Measurements from ENCODE around the gene GNAO1.

The GNAO1 gene

DNA sequence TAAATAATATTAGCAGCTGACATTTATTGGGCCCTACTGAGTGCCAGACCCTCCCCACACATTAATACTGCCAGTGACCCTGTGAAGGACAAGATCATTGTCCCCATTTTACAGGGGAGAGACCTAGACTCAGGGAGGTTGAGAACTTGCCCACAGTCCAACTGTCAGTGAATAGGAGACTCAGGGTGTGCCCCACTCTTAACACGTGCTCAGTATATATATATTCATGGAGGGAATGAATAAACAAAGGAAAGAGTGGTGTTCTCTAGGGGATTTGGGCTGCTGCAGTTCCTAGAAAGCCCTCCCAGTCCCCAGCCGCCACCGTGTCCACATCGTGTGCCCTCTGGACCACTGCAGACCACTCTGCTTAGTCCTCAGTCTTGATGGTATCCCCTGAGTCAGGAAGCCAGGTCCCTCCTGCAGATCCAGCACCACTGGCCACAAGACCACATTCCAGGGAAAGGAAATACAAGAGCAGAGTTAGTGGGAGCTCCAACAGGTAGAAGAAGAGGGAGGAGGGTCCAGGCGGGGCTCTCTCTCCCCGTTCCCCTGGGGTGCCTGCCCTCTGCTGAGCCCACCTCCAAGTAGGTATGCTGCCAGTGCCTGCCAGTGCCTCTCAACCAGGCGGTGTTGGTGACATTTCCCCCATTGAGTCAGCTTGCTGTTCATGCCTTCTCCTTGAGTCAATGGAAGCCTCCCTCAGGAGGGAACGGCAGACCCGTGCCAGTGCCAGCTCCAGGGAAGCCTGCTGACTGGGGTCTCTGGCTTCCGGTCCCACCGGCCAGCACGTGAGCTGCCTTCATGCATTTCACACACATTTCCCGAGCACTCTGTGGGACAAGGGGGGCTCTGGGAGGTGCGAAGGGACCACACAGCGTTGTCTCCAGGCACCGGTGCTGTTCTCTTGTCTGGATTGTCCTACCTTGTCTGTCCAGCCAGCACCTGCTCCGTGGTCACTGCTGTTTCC is 75.6 kb downstream of the GNAO1 start:
- no peak for DNase-seq (ENCODE audit: low spot score)

- no peak for DNase-seq (ENCODE audit: low spot score)
These were observed 76.6 kb downstream of the GNAO1 start for GRCh38 chr16:56267888-56268287.

DNA sequence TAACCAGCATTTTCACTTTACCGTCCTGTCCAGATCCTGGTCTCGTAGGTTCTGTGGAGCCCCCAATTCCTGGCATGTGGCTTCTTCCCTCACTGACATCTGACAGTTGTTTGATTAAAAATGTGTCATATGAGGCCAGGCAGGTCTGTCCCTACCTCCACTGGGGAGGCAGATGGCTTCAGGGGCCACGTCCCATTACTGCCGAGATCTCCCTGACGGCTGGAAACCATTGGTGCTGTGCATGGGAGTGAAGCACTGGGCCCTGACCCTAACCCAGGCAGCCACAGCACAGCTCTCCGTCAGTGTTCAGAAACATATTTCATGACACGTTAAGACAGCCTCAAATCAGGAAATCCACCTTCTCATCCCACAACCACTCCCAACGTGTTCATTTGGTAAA is 77.5 kb downstream of the GNAO1 start:
- no peak for DNase-seq (ENCODE audit: low spot score)

- no peak for DNase-seq (ENCODE audit: low spot score)
These were observed 78.0 kb downstream of the GNAO1 start for GRCh38 chr16:56269281-56269680.

GRCh38 chr16:56269811-56270684 is 78.8 kb downstream of the GNAO1 start:
- DNase-seq (ENCODE audit: low spot score): no peak

DNA sequence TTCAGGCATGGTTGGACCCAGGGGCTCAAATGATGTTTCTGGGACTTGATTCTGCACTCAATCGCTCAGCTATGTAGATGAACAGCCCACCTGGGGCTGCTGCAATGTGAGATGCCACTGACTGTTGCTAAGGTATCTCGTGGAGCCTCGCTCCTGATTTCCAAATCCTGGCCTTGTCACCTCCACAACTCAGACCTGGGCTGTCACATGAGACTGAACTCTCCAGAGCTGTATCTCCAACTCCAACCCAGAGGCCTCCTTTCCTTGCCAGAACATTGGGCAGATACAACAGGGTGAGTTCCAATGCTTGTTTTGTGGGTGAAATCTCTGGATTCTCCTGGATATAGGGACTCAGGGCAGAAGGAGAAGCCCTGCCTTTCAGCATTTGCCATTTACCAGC is 79.5 kb downstream of the GNAO1 start:
- no peak for DNase-seq (ENCODE audit: low spot score)

- no peak for DNase-seq (ENCODE audit: low spot score)
These were observed 81.2 kb downstream of the GNAO1 start for GRCh38 chr16:56272583-56272894.

DNA sequence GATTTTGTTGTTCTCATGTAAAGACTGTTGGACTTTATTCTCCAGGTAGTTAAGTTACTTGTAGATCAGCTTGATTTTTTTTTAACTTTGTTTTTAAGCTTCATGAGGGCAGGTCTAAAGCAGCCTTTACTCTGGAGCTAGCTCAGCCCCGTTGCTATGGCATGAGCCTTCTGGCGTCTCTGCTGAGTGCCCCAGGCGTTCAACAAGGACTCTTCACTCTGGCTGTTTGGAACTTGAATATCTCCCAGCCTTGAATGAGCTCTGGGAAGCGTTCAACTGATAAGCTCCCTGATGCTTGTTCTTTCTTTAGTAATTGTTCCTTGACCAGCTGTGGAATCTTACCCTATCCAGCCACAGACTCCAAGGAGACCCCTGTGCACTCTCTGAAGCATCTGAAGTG is 82.3 kb downstream of the GNAO1 start:
- no peak for DNase-seq (ENCODE audit: low spot score)

GRCh38 chr16:56274369-56274768 is 83.1 kb downstream of the GNAO1 start:
- DNase-seq (ENCODE audit: low spot score): no peak

GRCh38 chr16:56275076-56275475 is 83.8 kb downstream of the GNAO1 start:
- no peak for DNase-seq (ENCODE audit: low spot score)

DNA sequence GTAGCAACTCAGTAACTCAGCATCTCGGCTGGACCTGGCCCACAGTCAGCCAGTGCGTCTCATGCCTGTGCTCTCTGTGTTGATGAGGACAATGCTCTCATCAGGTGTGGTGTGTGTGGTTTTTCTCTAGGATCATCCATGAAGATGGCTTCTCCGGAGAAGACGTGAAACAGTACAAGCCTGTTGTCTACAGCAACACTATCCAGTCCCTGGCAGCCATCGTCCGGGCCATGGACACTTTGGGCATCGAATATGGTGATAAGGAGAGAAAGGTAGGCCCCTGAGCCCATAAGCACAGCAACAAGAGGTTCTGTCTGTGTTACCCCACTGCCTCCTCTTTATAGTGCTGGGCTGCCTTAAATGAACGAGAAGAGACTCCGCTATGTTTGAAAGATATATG is 84.5 kb downstream of the GNAO1 start:
- DNase-seq (ENCODE audit: low spot score): no peak

GRCh38 chr16:56277075-56277474 is 85.8 kb downstream of the GNAO1 start:
- DNase-seq (ENCODE audit: low spot score): no peak

DNA sequence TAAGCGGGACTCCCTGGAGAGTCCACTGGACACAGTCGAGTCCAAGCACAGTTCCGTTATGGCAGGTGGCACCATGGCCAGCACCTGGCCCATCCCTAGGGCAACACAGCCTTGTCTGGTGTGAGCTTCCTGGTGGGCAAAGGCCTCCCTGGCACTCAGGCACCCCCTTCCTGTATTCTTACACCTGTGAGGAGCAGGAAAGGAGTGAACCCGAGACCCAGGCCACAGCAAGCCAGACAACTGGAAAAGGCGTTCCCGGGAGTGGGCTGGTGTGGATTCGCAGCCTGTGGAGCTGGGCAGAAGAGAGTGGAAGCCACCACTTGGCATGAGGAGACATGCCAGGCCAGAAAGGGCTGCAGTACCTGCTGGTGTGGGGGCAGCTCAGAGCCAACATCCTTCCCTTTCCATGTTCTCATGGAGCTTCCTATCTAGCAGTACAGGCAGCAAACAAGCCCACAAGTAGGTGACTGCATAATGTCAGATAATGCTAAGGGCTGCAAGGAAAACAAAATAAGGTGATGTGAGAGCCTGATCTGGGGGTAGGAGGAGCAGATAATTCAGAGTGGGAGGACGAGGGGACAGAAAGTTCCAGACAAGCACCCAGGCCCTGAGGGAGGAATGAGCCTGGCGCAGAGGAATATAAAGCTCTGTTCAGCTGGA is 87.0 kb downstream of the GNAO1 start:
- DNase-seq (ENCODE audit: low spot score): no peak

- DNase-seq (ENCODE audit: low spot score): no peak
These were observed 87.8 kb downstream of the GNAO1 start for GRCh38 chr16:56279132-56279531.

DNA sequence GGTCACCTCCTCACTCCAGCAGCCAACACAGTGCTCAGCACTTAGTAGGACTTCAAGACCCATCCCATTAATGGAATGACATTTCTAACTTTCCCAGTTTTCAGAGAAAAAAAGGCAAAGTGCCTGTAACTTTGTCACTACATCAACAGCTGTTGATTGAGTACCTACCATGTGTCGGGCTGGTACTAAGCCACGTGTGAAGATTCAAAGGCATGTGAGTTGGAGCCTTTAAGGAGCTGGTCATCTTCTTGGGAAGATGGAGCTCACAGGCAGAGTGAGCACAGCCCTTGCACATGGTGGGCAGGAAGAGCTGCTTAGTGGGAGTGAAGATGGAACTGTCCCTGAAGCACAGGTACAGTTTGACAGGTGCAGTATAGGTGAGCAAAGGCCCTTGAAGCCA is 88.6 kb downstream of the GNAO1 start:
- DNase-seq (ENCODE audit: low spot score): no peak

DNA sequence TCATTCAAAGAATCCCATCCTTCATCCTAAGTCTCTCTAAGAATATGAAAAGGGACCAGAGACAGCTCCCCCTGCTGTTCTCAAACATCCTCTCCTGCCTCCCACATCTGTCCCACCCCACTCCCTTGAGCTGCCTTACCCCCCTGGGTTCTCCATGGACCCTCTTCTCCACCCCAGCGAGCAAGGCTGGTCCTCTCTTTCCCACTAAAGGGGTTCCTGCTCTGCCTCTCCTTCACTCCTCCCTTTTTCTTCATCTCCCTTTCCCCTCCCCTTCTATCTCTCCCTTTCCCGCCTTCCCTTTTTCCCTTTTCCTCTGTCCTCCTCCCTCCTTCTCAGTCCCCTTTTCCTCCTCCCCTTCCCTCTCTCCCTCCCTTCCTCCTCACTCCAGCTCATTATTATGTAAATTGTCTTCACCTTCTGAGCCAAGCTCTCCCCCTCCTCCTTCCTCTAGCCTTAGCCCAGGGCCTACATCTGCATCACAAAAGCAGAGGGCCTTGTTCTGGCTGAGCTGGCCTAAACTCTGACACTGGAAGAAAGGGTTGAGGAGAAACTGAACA is 90.0 kb downstream of the GNAO1 start:
- peak; percentile 22 for DNase-seq (ENCODE audit: low spot score)

- DNase-seq (ENCODE audit: low spot score): no peak
These were observed 91.2 kb downstream of the GNAO1 start for GRCh38 chr16:56282451-56282850.

GRCh38 chr16:56284521-56284920 is 93.2 kb downstream of the GNAO1 start:
- DNase-seq (ENCODE audit: low spot score): no peak

DNA sequence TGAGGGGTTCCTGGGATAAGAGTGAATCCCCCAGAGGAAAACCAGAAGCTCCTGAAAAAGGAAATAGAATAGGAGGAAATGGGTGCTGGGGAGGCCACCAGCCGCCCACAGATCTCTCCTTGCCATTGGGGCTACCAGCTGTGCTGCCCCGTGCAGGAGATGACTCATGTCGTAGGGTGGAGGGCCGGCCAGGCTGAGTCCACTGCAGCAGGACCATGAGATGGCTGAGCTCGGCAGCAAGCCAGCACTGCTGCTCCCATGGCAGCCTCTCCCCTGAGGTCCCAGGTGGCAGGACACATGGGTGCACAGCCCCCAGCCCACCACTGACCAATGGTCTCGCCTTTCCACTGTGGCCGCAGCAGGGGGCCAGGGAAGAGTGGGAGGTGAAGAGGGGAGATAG is 95.5 kb downstream of the GNAO1 start:
- no peak for DNase-seq (ENCODE audit: low spot score)

- no peak for DNase-seq (ENCODE audit: low spot score)
These were observed 96.7 kb downstream of the GNAO1 start for GRCh38 chr16:56288019-56288418.

GRCh38 chr16:56289416-56289815 is 98.1 kb downstream of the GNAO1 start:
- no peak for DNase-seq (ENCODE audit: low spot score)

GRCh38 chr16:56289862-56290261 is 98.6 kb downstream of the GNAO1 start:
- DNase-seq (ENCODE audit: low spot score): no peak
